Prostate gland (tissue), 2 donors: ENCODE measurements around the gene RIPOR2.

ENCODE experiments used
- CTCF ChIP-seq, 4 experiments: fragments of 200-600 bp in 2 of 4; fragments of 450-650 bp in 2 of 4; sonication (generic) in 2 of 4; IDR thresholded peaks; 1 replicate in 3 of 4; 2 replicates in 1 of 4; pipeline ENCODE4 v1.5.1; 2016 to 2019; ENCODE audit warnings: antibody characterized with exemption in 4 of 4, mild to moderate bottlenecking in 2 of 4, moderate library complexity in 2 of 4
- POLR2A ChIP-seq: fragments of 450-650 bp; IDR thresholded peaks from one replicate; pipeline ENCODE4 v1.6.1; 2016; ENCODE audit warnings: antibody characterized with exemption, mild to moderate bottlenecking
- POLR2AphosphoS5 ChIP-seq: sonication (generic); formaldehyde crosslinking; IDR thresholded peaks from one replicate; pipeline ENCODE4 v1.6.1; 2017; ENCODE audit warnings: antibody characterized with exemption

DNA sequence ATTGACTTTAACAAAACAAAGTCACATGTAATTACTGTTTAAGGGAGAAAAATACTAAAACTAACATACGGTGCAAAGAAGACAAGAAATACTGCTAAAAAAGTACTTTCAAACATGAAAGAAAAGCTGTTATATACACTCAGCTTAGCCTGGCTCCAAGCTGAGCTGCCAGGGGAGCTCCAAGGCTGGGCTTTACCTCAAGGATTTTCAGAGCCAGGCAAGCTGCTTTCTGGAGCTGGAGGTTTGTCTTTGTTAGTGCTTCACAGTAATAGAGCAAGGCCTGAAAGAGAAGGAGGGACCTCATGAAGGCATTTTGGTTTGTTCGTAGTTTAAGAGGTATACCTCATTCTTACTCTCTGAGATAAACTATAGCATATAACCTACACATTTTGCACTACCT lies 117.4 kb downstream of the RIPOR2 start:
- TF ChIP-seq CTCF (IDR thresholded peaks at IDR 0.05) (no peak), POLR2AphosphoS5 (no peak), POLR2A (no peak)
